Thoracic aorta (tissue), 2 donors: ENCODE data around the gene ERVH48-1. TPM values are rescaled to one million over a fixed set of nuclear protein-coding genes. Genes with fewer than 3 reads are reported as not detected.

Experiments
- ATAC-seq: fragments of 150-250 bp; one replicate; pipeline ENCODE4 v1.8.0; 2017; ENCODE audit warnings: low read depth; ENCODE audit not compliant: insufficient number of reproducible peaks, low FRiP score
- DNase-seq: peaks from one replicate; pipeline ENCODE4 v3.0.0-alpha.2; 2020; ENCODE audit warnings: low spot score
- H3K27ac ChIP-seq, 2 donors: fragments of 200-600 bp; sonication (generic); 1 replicate in 1 of 2; 2 replicates in 1 of 2; pipeline ENCODE4 v1.5.1; 2016; ENCODE audit warnings: mild to moderate bottlenecking in 2 of 2, moderate library complexity in 2 of 2
- H3K27me3 ChIP-seq: fragments of 200-600 bp; sonication (generic); replicated peaks from 2 replicates; pipeline ENCODE4 v1.6.0; 2016; ENCODE audit warnings: mild to moderate bottlenecking; ENCODE audit not compliant: insufficient read depth
- H3K36me3 ChIP-seq: fragments of 200-600 bp; sonication (generic); one replicate; pipeline ENCODE4 v1.5.1; 2016
- H3K4me1 ChIP-seq, 2 donors: fragments of 200-600 bp; sonication (generic); 1 replicate in 1 of 2; 2 replicates in 1 of 2; pipeline versions ENCODE4 v1.5.1 to v1.6.0; 2016; ENCODE audit warnings: low read depth in 2 of 2, mild to moderate bottlenecking in 1 of 2; ENCODE audit not compliant: control insufficient read depth in 1 of 2
- H3K4me3 ChIP-seq: fragments of 200-600 bp; sonication (generic); 2 replicates; pipeline ENCODE4 v1.5.1; 2016; ENCODE audit warnings: mild to moderate bottlenecking
- H3K9me3 ChIP-seq: fragments of 200-600 bp; sonication (generic); 2 replicates; pipeline ENCODE4 v1.5.1; 2016
- total RNA-seq, 2 donors: library from RNA; depleted of rRNA; stranded (reverse); fragments of >200 nt; gene quantifications; one replicate each; pipeline versions ENCODE4 v1.1.0 to v1.2.3, GENCODE V29; 2016
- TF ChIP-seq, protein P1 (sequence below): fragments of 200-600 bp; sonication (generic); IDR thresholded peaks from one replicate; pipeline ENCODE4 v1.5.1; 2019; ENCODE audit warnings: antibody characterized with exemption

The ERVH48-1 gene
- total RNA-seq, 2 donors from 2014 or later = not detected

DNA sequence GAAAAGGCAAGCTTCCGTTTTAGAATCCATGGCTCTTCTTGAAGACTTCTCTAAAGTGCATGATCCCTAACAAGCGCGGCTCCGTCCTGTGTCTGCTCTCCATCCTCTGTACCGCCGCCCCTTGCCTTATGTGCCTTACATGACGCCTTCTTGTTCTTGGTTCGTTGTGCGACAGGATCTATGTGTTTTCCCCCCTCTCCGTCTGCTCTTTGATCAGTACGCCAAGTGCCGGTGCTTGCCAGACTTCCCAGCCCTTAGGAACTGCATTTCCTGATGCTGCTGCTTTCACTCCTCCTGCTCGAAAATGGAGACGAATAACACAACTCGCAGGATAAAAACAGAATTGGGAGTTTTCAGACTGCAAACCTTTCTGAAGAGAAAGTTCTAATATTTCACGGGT is 19.2 kb downstream of the ERVH48-1 start:
- Histone ChIP-seq H3K36me3 (peaks cover 52% of the 10 kb centered on the region), H3K9me3 (no peaks in the 10 kb centered on the region), H3K4me3 (no peak overlapping the region), H3K27me3 (no peaks in the 10 kb centered on the region), H3K4me1 (no peaks in the 10 kb centered on the region), H3K27ac (no peak overlapping the region)
- TF ChIP-seq, protein P1, sequence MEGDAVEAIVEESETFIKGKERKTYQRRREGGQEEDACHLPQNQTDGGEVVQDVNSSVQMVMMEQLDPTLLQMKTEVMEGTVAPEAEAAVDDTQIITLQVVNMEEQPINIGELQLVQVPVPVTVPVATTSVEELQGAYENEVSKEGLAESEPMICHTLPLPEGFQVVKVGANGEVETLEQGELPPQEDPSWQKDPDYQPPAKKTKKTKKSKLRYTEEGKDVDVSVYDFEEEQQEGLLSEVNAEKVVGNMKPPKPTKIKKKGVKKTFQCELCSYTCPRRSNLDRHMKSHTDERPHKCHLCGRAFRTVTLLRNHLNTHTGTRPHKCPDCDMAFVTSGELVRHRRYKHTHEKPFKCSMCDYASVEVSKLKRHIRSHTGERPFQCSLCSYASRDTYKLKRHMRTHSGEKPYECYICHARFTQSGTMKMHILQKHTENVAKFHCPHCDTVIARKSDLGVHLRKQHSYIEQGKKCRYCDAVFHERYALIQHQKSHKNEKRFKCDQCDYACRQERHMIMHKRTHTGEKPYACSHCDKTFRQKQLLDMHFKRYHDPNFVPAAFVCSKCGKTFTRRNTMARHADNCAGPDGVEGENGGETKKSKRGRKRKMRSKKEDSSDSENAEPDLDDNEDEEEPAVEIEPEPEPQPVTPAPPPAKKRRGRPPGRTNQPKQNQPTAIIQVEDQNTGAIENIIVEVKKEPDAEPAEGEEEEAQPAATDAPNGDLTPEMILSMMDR = no peak
- ATAC-seq (no peak), DNase-seq (no peak)

DNA sequence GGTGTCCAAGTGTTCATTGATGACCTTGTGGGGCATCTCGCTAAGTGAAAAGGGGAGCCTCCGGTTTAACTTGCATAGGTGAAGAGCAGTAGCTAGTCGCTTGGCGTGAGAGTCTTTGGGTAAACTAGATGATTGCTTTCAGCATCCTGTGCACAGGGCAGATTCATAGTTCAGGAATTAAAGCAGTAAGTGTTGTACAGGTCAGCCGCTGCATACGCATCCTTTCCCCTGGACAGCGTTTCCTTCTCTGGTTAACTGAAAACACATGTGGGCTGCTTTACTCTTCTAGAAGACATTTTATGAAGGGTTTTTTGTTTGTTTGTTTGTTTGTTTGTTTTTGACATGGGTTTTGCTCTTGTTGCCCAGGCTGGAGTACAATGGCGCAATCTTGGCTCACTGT is 20.2 kb downstream of the ERVH48-1 start:
- peaks cover 50% of the 10 kb centered on the region for H3K36me3 ChIP-seq
- H3K4me3 ChIP-seq = no peak overlapping the region
- no peak for ATAC-seq
- no peaks in the 10 kb centered on the region for H3K4me1 ChIP-seq
- DNase-seq = no peak
- H3K9me3 ChIP-seq = no peaks in the 10 kb centered on the region
- H3K27ac ChIP-seq = no peak overlapping the region
- TF ChIP-seq, protein P1 = no peak
- no peaks in the 10 kb centered on the region for H3K27me3 ChIP-seq

DNA sequence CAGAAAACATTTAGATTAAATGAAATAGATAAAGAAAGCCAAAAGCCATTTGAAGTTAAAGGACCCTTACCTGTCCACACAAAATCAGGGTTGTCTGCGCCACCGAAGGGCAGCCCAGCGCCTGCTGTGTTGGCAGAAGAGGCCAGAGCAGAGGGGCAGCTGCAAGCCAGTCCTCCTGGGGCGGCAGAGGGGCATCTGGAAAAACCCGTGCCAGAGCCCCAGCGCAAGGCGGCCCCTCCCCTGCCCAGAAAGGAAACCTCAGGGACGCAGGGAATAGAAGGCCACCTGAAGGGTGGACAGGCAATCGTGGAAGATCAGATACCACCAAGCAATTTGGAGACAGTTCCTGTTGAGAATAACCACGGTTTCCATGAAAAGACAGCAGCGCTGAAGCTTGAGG is 21.6 kb downstream of the ERVH48-1 start:
- Histone ChIP-seq H3K36me3 (peaks cover 46% of the 10 kb centered on the region), H3K27me3 (no peaks in the 10 kb centered on the region), H3K4me1 (no peaks in the 10 kb centered on the region), H3K9me3 (no peaks in the 10 kb centered on the region), H3K27ac (no peak overlapping the region), H3K4me3 (no peak overlapping the region)
- TF ChIP-seq, protein P1 = no peak
- ATAC-seq (no peak), DNase-seq (no peak)

DNA sequence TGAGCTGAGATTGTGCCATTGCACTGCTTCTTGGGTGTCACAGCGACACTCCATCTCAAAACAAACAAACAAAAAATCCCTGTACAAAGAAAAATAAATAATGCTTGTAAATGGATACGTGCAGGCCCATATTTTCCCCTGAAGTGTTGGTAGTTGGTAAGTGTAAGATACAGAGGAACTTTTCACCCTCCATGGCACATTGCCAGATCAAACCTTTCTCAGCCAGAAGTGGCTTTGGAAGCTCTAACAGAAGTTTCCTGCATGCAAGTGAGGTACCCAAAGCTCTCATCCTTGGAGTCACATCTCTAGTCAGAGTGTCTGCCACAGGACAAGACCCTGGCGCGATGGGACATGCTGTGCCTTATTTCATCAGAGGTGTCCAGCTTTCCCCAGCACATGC is 25.0 kb downstream of the ERVH48-1 start:
- Histone ChIP-seq H3K27me3 (no peaks in the 10 kb centered on the region), H3K4me1 (peaks cover 0 to 3% of the 10 kb centered on the region in 2 donors), H3K9me3 (no peaks in the 10 kb centered on the region), H3K4me3 (no peak overlapping the region), H3K27ac (no peak overlapping the region), H3K36me3 (peaks cover 51% of the 10 kb centered on the region)
- ATAC-seq (no peak), DNase-seq (no peak)
- TF ChIP-seq, protein P1 = no peak

DNA sequence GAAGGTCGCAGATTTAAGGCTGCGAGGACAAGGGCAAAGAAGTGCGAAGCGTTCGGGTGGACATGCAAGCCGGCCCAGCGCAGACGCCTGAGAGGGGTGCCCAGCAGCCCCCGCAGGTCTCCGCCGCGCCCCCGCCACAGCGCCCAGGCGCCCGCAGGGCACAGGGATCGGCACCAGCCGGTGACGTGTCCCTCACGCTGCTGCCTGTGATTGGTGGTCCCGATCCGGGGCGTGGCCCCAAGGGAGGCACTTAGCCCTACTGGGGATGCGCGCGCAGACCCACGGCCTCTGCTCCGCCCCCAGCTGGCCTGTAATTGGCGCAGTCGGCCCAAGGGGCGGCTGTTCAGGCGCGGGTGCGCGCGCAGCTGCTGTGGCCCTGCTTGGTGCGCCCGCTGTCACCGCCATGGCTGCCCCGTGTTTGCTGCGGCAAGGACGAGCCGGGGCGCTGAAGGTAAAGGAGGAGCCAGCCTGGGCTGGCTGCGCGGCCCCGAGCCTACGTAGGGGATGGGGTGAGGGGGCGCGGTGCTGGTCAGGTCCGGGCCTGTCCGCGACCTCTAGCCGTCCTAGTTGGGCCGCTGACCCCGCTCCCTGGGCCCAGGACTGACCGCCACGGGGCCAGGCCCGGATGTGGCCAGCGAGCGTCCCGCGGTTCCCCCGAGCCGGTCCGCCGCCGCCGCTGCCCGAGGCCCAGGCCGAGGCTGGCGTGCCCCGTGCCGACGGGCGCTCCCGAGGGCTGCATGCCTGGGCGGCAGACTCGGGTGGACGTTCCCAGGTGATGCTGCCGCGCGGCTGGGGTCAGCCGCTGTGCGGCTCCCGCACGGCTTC is 32.3 kb downstream of the ERVH48-1 start, which contains the start of gene NDUFV3:
TSS of gene NDUFV3 (plus strand) at position 379 of the 825 bp plus-strand sequence. CDS start at position 404, 25 bp downstream.
- TF ChIP-seq, protein P1 = no peak
- H3K4me3 ChIP-seq = peak within 1 kb of the TSS; percentile 91
- peak within 1 kb of the TSS; percentile 88 to 93 for H3K27ac ChIP-seq
- ATAC-seq (peak; percentile 94), DNase-seq (peak; percentile 99)
- H3K4me1 ChIP-seq = peaks cover 6 to 10% of the 10 kb centered on the region in 2 donors
- no peaks in the 10 kb centered on the region for H3K9me3 ChIP-seq
- H3K27me3 ChIP-seq = no peaks in the 10 kb centered on the region
- peaks cover 13% of the 10 kb centered on the region for H3K36me3 ChIP-seq
